Ovary (tissue), 9 donors: ENCODE measurements around the gene LZTFL1. TPM values are rescaled to one million over a fixed set of nuclear protein-coding genes. Genes with fewer than 3 reads are reported as not detected.

Source experiments
- DNase-seq, 5 donors: peaks; one replicate each; pipeline ENCODE4 v3.0.0-alpha.2; 2019 to 2020
- H3K27ac ChIP-seq, 2 donors: fragments of 200-600 bp; one replicate each; pipeline versions ENCODE4 v1.5.1 to v1.8.0; 2019 to 2022
- H3K27me3 ChIP-seq: fragments of 200-600 bp; one replicate; pipeline ENCODE4 v1.8.0; 2022
- H3K36me3 ChIP-seq: fragments of 200-600 bp; sonication (generic); one replicate; pipeline ENCODE4 v1.5.1; 2019
- H3K4me1 ChIP-seq: one replicate; pipeline ENCODE4 v1.8.1; 2013; ENCODE audit warnings: mild to moderate bottlenecking, moderate library complexity; ENCODE audit not compliant: insufficient read depth
- H3K4me3 ChIP-seq: fragments of 200-600 bp; sonication (generic); one replicate; pipeline ENCODE4 v1.5.1; 2017
- H3K9me3 ChIP-seq, 2 donors: fragments of 200-600 bp in 1 of 2; sonication (generic) in 1 of 2; one replicate each; pipeline versions ENCODE4 v1.5.1 to v1.8.1; 2013 to 2019; ENCODE audit warnings: mild to moderate bottlenecking in 1 of 2, moderate library complexity in 1 of 2
- CTCF ChIP-seq, 3 donors: fragments of 450-650 bp in 2 of 3; fragments of 200-600 bp in 1 of 3; IDR thresholded peaks; one replicate each; pipeline versions ENCODE4 v1.5.1 to v1.8.0; 2016 to 2022; ENCODE audit warnings: antibody characterized with exemption in 3 of 3, mild to moderate bottlenecking in 1 of 3
- EP300 ChIP-seq: sonication (generic); formaldehyde crosslinking; IDR thresholded peaks from one replicate; pipeline ENCODE4 v1.6.1; 2017; ENCODE audit warnings: antibody characterized with exemption
- POLR2A ChIP-seq: fragments of 450-650 bp; IDR thresholded peaks from one replicate; pipeline ENCODE4 v1.6.1; 2017; ENCODE audit warnings: antibody characterized with exemption, mild to moderate bottlenecking, moderate library complexity
- WGBS, 3 donors: extraction: QIAGEN DNeasy Blood & Tissue Kit in 1 of 3; methylation state at CpG; one replicate each; pipeline versions ENCODE4 v1.1.5 to v1.1.7; 2013 to 2017; 5-methylcytosine and 5-hydroxymethylcytosine counted together
- intact Hi-C, 4 donors: fragments of 100-400 bp; cut with DNase I; formaldehyde crosslinking; loops; one replicate each; pipeline versions ENCODE4 v1.11.0 to v1.15.1; 2022 to 2023
- polyA plus RNA-seq, 2 donors: library from polyadenylated mRNA; stranded (reverse); fragments of 200-250 nt in 1 of 2; fragments of 350-450 nt in 1 of 2; fragmentation: Illumina TruSeq in 1 of 2; extraction: RNeasy Lipid Tissue Mini Kit (QIAGEN cat#74804) in 1 of 2; gene quantifications; one replicate each; pipeline ENCODE4 v1.2.3, GENCODE V29; 2013 to 2014
- total RNA-seq, 7 donors: library from RNA; depleted of rRNA in 2 of 7; stranded (reverse); fragments of >200 nt in 2 of 7; fragmentation: NEBNext Ultra II Directional in 3 of 7; extraction: Animal tissue kit (Norgen Biotek cat#: 25700) in 3 of 7; gene quantifications; one replicate each; pipeline versions ENCODE4 v1.1.0 to v1.2.4, GENCODE V29; 2016 to 2023
- donor health status: DM: no; HTN: no; CAD: no; lungs with moderate emphysema.
- donor health status: DM: no; HTN: no; CAD: no.
- donor health status: Bipolar disorder and iron deficiency.
- donor health status: DM: yes; HTN: yes; CAD: no.
- donor health status: DM: no; HTN: no; CAD: no.
- donor health status: DM: yes; HTN: yes; CAD: no.

LZTFL1 gene
- total and polyA plus RNA-seq, 9 donors: 12.3 to 30.6 (median 17.3) TPM

GRCh38 chr3:45887285-45887684, 45.4 kb upstream of the LZTFL1 start:
- Histone ChIP-seq H3K27ac (no peak overlapping the region), H3K4me1 (no peaks in the 10 kb centered on the region), H3K27me3 (no peaks in the 10 kb centered on the region), H3K36me3 (no peaks in the 10 kb centered on the region), H3K9me3 (no peaks in the 10 kb centered on the region), H3K4me3 (no peak overlapping the region)
- DNase-seq: no peak
- 63 to 65% (median 63%) methylated on average over 4 of the region's 4 CpGs for WGBS, 3 donors
- intact Hi-C loops: no loop called here
- TF ChIP-seq POLR2A (no peak), EP300 (no peak), CTCF (IDR thresholded peaks at IDR 0.05) (no peak)

DNA sequence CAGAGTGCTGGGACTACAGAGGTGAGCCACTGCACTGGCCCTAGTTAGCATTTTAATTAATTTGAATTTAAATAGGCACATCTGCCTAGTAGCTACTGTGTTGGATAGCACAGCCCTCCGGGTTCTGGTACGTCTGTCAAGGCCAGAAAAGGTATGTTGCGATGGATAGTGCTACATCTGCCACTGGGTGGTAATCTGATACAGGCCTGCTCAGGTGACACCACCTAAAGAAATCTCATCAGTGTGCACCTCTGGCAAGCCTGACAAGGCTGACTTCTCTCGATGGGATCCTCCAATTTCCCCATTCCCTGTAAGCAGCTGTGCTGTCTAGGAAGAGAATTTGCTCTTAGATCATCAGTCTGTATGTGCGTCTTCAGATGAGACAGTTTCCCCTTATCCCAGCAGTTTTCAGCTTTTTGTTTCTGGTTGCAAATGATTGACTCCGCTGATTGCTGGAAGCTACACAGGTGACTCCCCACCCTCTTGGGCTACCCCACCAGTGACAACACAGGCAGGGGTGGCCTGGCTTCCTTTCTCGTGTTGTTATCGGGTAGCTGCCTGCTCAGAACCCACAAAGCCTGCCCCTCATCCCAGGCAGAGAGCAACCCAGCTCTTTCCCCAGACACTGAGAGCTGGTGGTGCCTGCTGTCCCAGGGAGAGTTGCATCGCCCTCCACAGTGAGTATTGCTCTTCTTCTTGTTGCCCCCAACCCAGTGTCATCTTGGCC, 44.2 kb upstream of the LZTFL1 start, which contains the start of gene CCR9:
CCR9 (plus strand) TSS at position 565 of the 727 bp plus-strand sequence. CDS start 8,391 bp downstream, outside the sequence.
- Histone ChIP-seq H3K4me1 (no peaks in the 10 kb centered on the region), H3K27ac (no peak within 1 kb of the TSS), H3K27me3 (no peaks in the 10 kb centered on the region), H3K4me3 (no peak within 1 kb of the TSS), H3K36me3 (no peaks in the 10 kb centered on the region), H3K9me3 (no peaks in the 10 kb centered on the region)
- 83 to 87% (median 83%) methylated on average over 9 of the region's 9 CpGs for WGBS, 3 donors
- TF ChIP-seq CTCF (IDR thresholded peaks at IDR 0.05) (no peak), EP300 (no peak), POLR2A (no peak)
- intact Hi-C loops: no loop called here
- DNase-seq: no peak

GRCh38 chr3:45884368-45885201, 42.7 kb upstream of the LZTFL1 start:
- Histone ChIP-seq H3K4me3 (no peak overlapping the region), H3K9me3 (no peaks in the 10 kb centered on the region), H3K4me1 (no peaks in the 10 kb centered on the region), H3K36me3 (no peaks in the 10 kb centered on the region), H3K27ac (no peak overlapping the region), H3K27me3 (no peaks in the 10 kb centered on the region)
- intact Hi-C loops: no loop called here
- DNase-seq: no peak
- no peak for TF ChIP-seq CTCF (IDR thresholded peaks at IDR 0.05)
- TF ChIP-seq POLR2A: no peak
- TF ChIP-seq EP300: no peak
- 82 to 88% (median 85%) methylated on average over 23 of the region's 23 CpGs for WGBS, 3 donors

GRCh38 chr3:45881078-45882022, 39.4 kb upstream of the LZTFL1 start:
- no peaks in the 10 kb centered on the region for H3K27me3 ChIP-seq
- H3K27ac ChIP-seq: no peak overlapping the region
- H3K4me3 ChIP-seq: no peak overlapping the region
- no peak for TF ChIP-seq EP300
- TF ChIP-seq CTCF (IDR thresholded peaks at IDR 0.05): no peak
- no peak for TF ChIP-seq POLR2A
- WGBS, 3 donors: 22 to 34% (median 28%) methylated on average over 8 of the region's 8 CpGs
- no peak for DNase-seq
- no peaks in the 10 kb centered on the region for H3K9me3 ChIP-seq
- no peaks in the 10 kb centered on the region for H3K36me3 ChIP-seq
- no peaks in the 10 kb centered on the region for H3K4me1 ChIP-seq
- intact Hi-C loops: no loop called here
